K562 (cell line): ENCODE measurements around the gene ANKLE1. TPM values are rescaled to one million over a fixed set of nuclear protein-coding genes. Genes with fewer than 3 reads are reported as not detected.

ENCODE experiments used
- CHAMP1 ChIP-seq: fragments of 450-650 bp; IDR thresholded peaks from 2 replicates; pipeline ENCODE4 v1.6.1; 2016; ENCODE audit warnings: mild to moderate bottlenecking
- E4F1 ChIP-seq: fragments of 250-450 bp; sonication (Bioruptor Pico); IDR thresholded peaks from 2 replicates; pipeline ENCODE4 v1.5.0; 2021; ENCODE audit warnings: mild to moderate bottlenecking, borderline replicate concordance
- ELK1 ChIP-seq: sonication (generic); formaldehyde crosslinking; IDR thresholded peaks from 2 replicates; pipeline ENCODE4 v1.8.1; 2022; ENCODE audit warnings: missing genetic modification reagents
- ETS2 ChIP-seq: IDR thresholded peaks from 2 replicates; pipeline ENCODE4 v1.6.1; 2016; ENCODE audit warnings: borderline replicate concordance, missing genetic modification characterization, mild to moderate bottlenecking, moderate library complexity, missing compliant biosample characterization; ENCODE audit not compliant: poor library complexity, severe bottlenecking
- HDAC1 ChIP-seq, 2 experiments: fragments of 450-650 bp; IDR thresholded peaks; 2 replicates each; pipeline ENCODE4 v1.6.1; 2016 to 2017; ENCODE audit warnings: inconsistent platforms in 1 of 2, mild to moderate bottlenecking in 1 of 2, moderate library complexity in 1 of 2
- HNRNPLL ChIP-seq: fragments of 200-400 bp; formaldehyde crosslinking; IDR thresholded peaks from 2 replicates; pipeline ENCODE4 v1.6.1; 2017; ENCODE audit warnings: low read length, low read depth, mild to moderate bottlenecking; ENCODE audit not compliant: poor library complexity, severe bottlenecking
- ILF3 ChIP-seq: fragments of 450-650 bp; IDR thresholded peaks from 2 replicates; pipeline ENCODE4 v1.6.1; 2018; ENCODE audit warnings: antibody characterized with exemption, mild to moderate bottlenecking, moderate library complexity, borderline replicate concordance
- JUNB ChIP-seq: fragments of 450-650 bp; formaldehyde crosslinking; conservative IDR thresholded peaks from 2 replicates; pipeline ENCODE4 v1.4.0; 2020; ENCODE audit warnings: mild to moderate bottlenecking
- KDM5B ChIP-seq: fragments of 200-600 bp; sonication (generic); IDR thresholded peaks from 2 replicates; pipeline ENCODE4 v1.6.1; 2012; ENCODE audit warnings: low read depth, mild to moderate bottlenecking, moderate library complexity, low read length, control low read depth, inconsistent platforms; ENCODE audit not compliant: insufficient replicate concordance
- KLF1 ChIP-seq: fragments of 450-650 bp; IDR thresholded peaks from 2 replicates; pipeline ENCODE4 v1.6.1; 2016; ENCODE audit warnings: missing genetic modification characterization, missing compliant biosample characterization
- MXI1 ChIP-seq: IDR thresholded peaks from 2 replicates; pipeline ENCODE4 v1.6.1; 2011; ENCODE audit warnings: low read depth, mild to moderate bottlenecking, improper control_type of control experiment, low read length
- NCOR1 ChIP-seq: fragments of 450-650 bp; IDR thresholded peaks from 2 replicates; pipeline ENCODE4 v1.6.1; 2016; ENCODE audit warnings: mild to moderate bottlenecking, moderate library complexity
- NONO ChIP-seq, 2 experiments: fragments of 200-400 bp in 1 of 2; fragments of 450-650 bp in 1 of 2; formaldehyde crosslinking in 1 of 2; IDR thresholded peaks; 2 replicates each; pipeline ENCODE4 v1.6.1; 2017; ENCODE audit warnings: low read depth in 2 of 2, mild to moderate bottlenecking in 2 of 2, moderate library complexity in 2 of 2, low read length in 1 of 2
- SMAD3 ChIP-seq: fragments of 450-650 bp; formaldehyde crosslinking; conservative IDR thresholded peaks from 2 replicates; pipeline ENCODE4 v1.4.0; 2020; ENCODE audit warnings: mild to moderate bottlenecking
- SP2 ChIP-seq: IDR thresholded peaks from 2 replicates; pipeline ENCODE4 v1.6.1; 2011; ENCODE audit warnings: mild to moderate bottlenecking, low read depth, low read length, moderate library complexity; ENCODE audit not compliant: poor library complexity, severe bottlenecking; ENCODE audit errors: extremely low read depth
- ZBTB17 ChIP-seq: fragments of 450-650 bp; formaldehyde crosslinking; IDR thresholded peaks from 2 replicates; pipeline ENCODE4 v1.4.0; 2020; ENCODE audit warnings: mild to moderate bottlenecking
- ZBTB43 ChIP-seq: sonication (generic); formaldehyde crosslinking; IDR thresholded peaks from 2 replicates; pipeline ENCODE4 v1.8.0; 2023; ENCODE audit warnings: mild to moderate bottlenecking, missing genetic modification reagents
- ZNF124 ChIP-seq: sonication (generic); formaldehyde crosslinking; IDR thresholded peaks from 2 replicates; pipeline ENCODE4 v1.8.1; 2022; ENCODE audit warnings: missing genetic modification reagents
- ZNF133 ChIP-seq: fragments of 250-450 bp; sonication (Bioruptor Pico); IDR thresholded peaks from 2 replicates; pipeline ENCODE4 v1.4.0; 2020; ENCODE audit warnings: mild to moderate bottlenecking
- polyA plus RNA-seq, 8 experiments: library from polyadenylated mRNA; depleted of rRNA in 4 of 8; stranded (reverse) in 5 of 8; unstranded in 3 of 8; fragments of >200 nt; fragmentation: Nextera tagmentation in 2 of 8; fragmentation: Illumina TruSeq in 1 of 8; extraction: Ambion mirVana in 2 of 8; extraction: Trizol in 1 of 8; gene quantifications; 2 replicates each; pipeline versions ENCODE4 v1.2.1 to v1.2.3, GENCODE V29; 2011 to 2014; ENCODE audit warnings: inconsistent platforms in 1 of 8, missing spikeins in 1 of 8
- total RNA-seq, 7 experiments: library from RNA; depleted of rRNA in 6 of 7; stranded (reverse); fragments of >200 nt in 6 of 7; fragmentation: Illumina TruSeq in 2 of 7; extraction: Trizol in 2 of 7; gene quantifications; 2 replicates each; pipeline versions ENCODE4 v1.2.1 to v1.2.3, GENCODE V29; 2011 to 2021; ENCODE audit warnings: low replicate concordance in 1 of 7
- TF ChIP-seq, protein P1 (sequence below): sonication (generic); formaldehyde crosslinking; IDR thresholded peaks from 2 replicates; pipeline ENCODE4 v1.8.0; 2022; ENCODE audit warnings: missing genetic modification reagents, mild to moderate bottlenecking, moderate library complexity, borderline replicate concordance

Gene ANKLE1
- total and polyA plus RNA-seq, 9 of the 15 experiments (the other 6 are each of a cell fraction or from before 2014, with no cell fraction given), result 0.63 to 9.2 (median 2.9) TPM

DNA sequence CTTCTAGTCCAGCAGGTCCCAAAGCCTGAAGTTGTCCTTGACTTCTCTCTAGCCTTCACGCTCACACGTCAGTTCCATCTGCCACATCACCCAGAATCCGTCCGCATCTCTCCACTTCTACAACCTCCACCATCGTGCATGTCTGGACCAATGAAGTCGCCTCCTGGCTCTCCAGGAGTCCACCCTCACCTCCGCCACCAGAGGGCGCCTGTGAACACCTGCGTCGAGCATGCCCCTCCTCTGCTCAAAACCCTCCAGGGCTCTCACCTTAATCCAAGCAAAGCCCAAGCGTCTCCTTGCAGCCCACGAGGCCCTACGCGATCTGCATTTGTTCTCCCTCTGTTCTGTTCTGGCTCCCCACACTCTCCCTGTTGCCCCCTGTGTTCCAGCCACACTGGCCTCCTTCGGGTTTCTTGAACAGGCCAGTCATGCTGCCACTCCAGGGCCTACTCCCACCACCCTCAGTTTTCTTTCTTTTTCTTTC lies 20.8 kb upstream of the ANKLE1 start (continued):
- TF ChIP-seq, protein P1, sequence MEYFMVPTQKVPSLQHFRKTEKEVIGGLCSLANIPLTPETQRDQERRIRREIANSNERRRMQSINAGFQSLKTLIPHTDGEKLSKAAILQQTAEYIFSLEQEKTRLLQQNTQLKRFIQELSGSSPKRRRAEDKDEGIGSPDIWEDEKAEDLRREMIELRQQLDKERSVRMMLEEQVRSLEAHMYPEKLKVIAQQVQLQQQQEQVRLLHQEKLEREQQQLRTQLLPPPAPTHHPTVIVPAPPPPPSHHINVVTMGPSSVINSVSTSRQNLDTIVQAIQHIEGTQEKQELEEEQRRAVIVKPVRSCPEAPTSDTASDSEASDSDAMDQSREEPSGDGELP (CRISPR knock-in tag), result peak; percentile 84; the same call in 1 of the 2 replicates
- TF ChIP-seq JUNB (CRISPR knock-in tag) (no peak), ILF3 (no peak), E4F1 (CRISPR knock-in tag) (no peak), NCOR1 (no peak), HDAC1 (IDR thresholded peaks at IDR 0.05) (peak in 1 of 2 experiments; percentile 55; a peak in 2 of 4 replicates), CHAMP1 (no peak), ZBTB17 (CRISPR knock-in tag) (no peak), ZNF133 (CRISPR knock-in tag) (no peak), SMAD3 (CRISPR knock-in tag) (0 out of 2 replicates have a peak, but pooled peaks have one; percentile 9), NONO (IDR thresholded peaks at IDR 0.05; ENCODE audit: low read depth in 2 of 2, low read length in 1 of 2) (0 out of 4 replicates have a peak, but pooled peaks of 1 of the 2 experiments have one; percentile 33), ZBTB43 (CRISPR knock-in tag) (no peak), HNRNPLL (peak; percentile 4), SP2 (no peak), KLF1 (tag) (no peak), ZNF124 (CRISPR knock-in tag) (no peak), MXI1 (no peak), KDM5B (peak; percentile 55), ELK1 (CRISPR knock-in tag) (no peak), ETS2 (no peak)
